CD4-positive, alpha-beta T cell treated with Interferon alpha-2 for 1 hour (primary cell): Measurements from ENCODE around the gene SLC39A2.
A peak's percentile ranks its signal among the peaks of the same experiment; 100 is the strongest.
"Not testable (repeated sequence)": the region's sequence is repeated elsewhere in the genome, so short reads cannot be mapped to it uniquely, and the experiment has no call there.

Experiments used
- DNase-seq, 2 donors: peaks; one replicate each; pipeline ENCODE4 v3.0.0-alpha.2; 2020 to 2022

SLC39A2 gene

GRCh38 chr14:20997564-20997963 is 1.5 kb upstream of the SLC39A2 start:
- no peak for DNase-seq

DNA sequence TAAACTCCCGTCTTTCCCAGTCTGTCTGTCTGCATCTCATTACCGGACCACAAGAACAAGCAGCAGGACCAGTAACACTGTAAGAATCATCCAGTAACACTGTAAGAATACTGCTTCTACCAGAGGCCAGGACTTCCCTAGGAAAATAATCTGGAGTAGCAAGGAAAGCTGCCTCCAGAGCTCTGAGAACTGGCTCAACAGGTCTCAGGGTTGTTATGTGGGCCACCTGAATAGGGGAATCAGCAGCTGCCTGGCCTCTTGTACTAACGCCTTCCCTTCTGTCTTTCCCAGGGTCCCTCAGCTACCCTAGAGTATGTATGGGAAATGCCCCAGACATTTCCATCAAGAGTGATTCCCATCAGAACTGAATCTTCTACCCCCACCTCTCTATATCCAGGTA is 954 bp upstream of the SLC39A2 start:
- DNase-seq: no peak

- no peak for DNase-seq
Measured at GRCh38 chr14:20999591-20999990, 498 bp downstream of the SLC39A2 start.

DNA sequence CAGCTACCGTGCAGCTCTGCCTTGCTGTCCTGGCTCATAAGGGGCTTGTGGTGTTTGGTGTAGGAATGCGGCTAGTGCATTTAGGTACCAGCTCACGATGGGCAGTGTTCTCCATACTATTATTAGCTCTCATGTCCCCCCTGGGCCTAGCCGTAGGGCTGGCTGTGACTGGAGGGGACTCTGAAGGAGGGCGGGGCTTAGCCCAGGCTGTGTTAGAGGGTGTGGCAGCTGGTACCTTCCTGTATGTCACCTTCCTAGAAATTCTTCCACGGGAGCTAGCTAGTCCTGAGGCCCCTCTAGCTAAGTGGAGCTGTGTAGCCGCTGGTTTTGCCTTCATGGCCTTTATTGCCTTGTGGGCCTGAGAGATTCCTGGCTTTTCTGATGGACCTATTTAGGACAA is 2.1 kb downstream of the SLC39A2 start:
- no peak for DNase-seq

DNA sequence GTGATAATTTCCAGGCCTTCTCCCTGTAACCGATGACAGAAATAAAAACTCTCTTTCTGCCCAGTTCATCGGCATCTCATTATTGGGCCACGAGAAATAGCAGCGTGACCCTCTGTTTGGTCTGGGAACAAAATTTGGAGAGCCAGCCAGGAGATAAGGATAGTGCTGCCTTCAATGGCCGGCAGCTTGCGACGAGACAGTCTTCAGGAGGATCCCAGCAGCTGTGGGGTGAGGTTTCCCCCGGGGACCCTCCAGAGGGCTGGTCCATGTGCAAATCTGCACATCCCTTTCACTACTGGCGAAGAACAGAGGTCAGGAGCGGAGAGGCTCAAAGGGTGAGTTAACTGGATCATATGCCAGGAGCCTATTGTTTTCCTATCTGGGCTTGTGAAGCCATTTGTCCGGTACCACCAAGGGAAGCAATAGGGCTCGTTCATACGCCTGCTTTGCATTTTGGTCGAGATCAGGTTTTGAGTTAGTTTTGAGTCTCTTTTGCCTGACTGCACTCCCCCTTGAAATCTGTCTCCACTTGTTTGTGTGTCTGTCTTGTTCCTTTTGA is 4.8 kb downstream of the SLC39A2 start:
- DNase-seq: no peak

DNA sequence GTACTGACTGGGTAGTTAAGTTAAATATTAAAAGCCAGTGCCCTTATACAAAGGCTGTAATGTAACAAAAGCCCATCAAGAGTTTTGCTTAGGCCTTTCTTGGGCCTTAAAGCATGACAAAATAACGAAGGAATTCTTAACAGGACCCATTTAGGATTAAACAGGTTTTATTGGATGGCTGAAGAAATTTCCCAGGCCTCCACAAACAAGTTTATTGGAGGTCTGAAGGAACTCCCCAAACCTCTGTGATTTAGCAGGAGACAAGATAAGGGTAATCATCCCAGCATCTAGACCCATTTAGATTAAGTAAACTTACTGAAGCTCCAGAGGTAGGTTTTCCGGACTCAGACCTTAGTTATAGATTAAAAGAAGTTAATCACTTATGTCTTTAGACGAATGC is 10.6 kb downstream of the SLC39A2 start:
- DNase-seq: not testable (repeated sequence)

- DNase-seq: no peak
Measured at GRCh38 chr14:21011136-21011535, 12.0 kb downstream of the SLC39A2 start.

DNA sequence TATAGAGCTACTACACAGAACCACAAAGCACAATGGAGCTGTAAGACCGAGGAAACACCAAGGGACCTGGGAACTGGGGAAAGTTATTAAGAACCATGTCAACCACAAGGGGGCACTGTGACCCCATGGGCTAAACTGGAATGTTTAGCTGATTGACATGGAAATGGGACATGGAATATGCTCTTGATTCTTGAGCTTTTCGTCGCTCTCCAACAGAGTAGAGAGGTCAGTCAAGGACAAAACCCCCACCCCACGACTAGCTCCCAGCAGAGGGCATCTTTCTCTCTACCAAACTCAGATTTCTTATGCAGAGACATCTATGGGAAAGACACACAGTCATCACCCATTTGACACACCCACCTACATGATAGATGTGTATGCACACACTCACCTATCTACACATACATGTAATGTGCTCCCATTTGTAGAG is 15.7 kb downstream of the SLC39A2 start:
- peak; percentile 73 to 85 for DNase-seq

DNA sequence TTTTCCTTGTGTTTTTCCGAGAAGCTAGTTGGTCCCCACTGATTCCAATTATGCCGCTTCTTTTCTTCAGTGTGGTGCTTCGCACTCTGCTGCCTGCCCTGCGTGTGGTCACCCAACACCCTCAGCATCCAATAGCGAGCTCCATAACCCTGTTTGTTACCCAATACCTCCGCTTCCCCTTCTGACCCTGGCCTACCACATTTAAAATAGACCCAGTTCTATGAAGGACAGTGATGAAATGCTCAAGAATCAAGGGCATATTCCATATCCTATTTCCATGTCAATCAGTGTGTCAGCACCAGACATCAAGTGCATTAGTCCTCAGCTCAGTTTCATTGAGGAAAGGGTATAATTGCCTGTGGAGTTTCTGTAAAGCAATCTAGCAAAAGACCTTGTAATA is 16.2 kb downstream of the SLC39A2 start:
- no peak for DNase-seq

- no peak for DNase-seq
Measured at GRCh38 chr14:21016413-21017190, 17.5 kb downstream of the SLC39A2 start.

DNA sequence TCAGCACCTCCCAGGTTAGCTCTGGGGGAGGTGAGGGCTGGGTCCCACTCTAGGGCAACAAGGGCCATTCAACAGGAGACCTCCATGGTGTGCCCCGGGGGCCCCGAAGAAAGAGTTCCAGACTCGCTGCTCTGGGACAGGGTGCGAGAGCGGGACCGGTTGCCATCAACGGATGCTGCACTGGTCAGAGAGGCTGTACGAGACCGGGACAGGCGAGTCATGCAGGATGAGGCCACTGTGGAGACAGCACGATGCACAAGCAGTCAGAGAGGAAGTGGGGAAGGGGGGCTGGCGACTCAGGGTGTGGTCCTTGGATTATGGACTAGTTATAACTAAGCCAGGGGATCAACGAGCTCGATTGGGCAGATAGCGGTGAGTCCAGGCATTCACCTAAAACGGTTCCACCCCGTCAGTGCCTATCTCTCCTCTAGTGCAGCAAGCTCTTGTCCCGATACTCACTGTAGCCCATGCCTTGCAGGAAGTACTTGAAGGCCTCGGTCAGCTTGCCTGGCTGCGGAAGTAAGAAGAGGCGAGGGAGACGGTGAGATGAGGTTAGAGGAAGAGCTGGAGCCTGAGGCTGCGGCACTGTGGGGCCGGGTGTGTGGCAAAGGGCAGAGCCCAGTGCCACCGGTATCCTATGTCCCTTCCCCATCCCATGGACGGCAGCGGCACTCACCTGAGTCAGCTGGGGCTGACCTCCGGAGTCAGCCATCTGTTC is 18.6 kb downstream of the SLC39A2 start:
- DNase-seq: no peak

- no peak for DNase-seq
Measured at GRCh38 chr14:21018286-21018685, 19.2 kb downstream of the SLC39A2 start.

- no peak for DNase-seq
Measured at GRCh38 chr14:21018781-21019180, 19.7 kb downstream of the SLC39A2 start.

- no peak for DNase-seq
Measured at GRCh38 chr14:21019366-21019765, 20.3 kb downstream of the SLC39A2 start.

GRCh38 chr14:21020977-21021545 is 22.0 kb downstream of the SLC39A2 start:
- no peak for DNase-seq

DNA sequence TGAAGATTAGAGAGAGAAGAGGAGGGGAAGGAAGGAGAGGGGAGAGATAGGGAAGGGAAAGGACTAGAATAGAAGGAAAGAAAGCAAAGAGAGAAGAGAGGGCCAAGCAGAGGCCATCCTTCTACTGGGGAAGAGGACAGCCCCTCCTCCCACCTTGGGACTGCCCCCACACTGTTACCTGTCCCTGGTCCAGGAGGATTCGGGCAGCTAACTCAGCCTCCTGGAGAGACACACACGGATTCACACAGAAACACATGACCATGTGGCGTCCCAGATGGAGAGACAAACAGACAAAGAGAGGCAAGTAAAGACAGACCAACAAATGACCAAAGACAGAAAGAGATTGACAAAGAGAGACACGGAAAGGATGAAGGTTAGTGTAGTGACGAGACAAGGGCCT is 23.6 kb downstream of the SLC39A2 start:
- no peak for DNase-seq

DNA sequence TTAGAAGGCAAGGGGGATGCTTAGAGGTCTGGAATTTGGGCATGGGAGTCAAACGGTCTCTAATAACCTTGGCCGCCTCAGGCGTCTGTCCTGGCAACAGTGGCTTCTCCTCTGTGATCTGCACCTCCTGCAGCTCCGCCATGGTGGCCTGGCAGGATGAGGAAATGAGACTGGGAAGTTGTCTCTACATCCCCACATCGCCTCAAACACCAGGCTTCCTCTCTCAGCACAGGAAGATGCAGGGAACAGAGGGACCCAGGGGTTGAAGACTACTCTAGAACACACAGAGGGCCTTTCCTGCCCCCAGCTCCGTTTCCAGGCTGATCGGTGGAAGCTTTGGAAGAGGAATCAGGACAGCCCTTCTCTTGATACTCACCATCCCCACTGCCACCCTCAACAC is 24.1 kb downstream of the SLC39A2 start:
- no peak for DNase-seq

DNA sequence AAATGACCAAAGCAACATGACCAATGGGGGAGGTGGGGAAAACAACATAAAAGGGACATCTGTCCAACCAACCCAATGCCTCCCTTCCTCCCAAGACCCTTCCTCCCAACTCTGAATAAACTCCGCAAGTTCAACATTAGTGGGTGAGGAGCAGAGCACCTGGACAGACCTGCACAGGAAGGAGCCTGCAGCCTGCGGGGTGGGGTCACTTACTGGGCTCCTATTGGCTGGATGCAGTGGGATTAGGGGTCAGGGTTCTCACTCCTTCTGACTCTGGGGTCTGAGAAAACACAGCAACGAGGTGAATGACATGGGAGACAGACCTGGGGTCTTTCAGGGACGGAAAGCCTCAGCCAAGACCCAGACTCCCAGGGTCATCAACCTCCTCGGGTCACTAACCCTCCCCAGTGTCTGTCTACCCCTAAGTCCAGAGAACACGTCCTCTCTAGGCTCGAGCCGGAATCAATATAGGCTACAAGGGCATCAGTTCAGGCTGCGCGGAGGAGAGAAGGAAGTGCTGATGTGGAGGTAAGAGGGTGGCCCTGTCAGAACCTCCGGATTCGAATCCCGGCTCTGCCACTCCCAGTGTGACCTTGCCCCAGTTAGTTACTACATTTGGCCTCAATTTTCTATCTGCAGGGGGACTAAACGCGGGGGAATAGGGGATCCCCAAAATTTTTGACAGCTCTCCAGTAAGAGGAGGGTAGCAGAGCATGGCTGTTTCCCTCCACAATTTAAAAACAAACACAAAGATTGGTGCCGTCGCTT is 24.9 kb downstream of the SLC39A2 start:
- DNase-seq: peak in 1 of 2 donors; percentile 27

- peak; percentile 78 to 86 for DNase-seq
Measured at GRCh38 chr14:21024585-21025370, 25.7 kb downstream of the SLC39A2 start, which contains the start of gene NDRG2. Gene NDRG2, minus strand, starts transcription at chr14:21025061. Its CDS starts 1,746 bp downstream, at chr14:21023315.

DNA sequence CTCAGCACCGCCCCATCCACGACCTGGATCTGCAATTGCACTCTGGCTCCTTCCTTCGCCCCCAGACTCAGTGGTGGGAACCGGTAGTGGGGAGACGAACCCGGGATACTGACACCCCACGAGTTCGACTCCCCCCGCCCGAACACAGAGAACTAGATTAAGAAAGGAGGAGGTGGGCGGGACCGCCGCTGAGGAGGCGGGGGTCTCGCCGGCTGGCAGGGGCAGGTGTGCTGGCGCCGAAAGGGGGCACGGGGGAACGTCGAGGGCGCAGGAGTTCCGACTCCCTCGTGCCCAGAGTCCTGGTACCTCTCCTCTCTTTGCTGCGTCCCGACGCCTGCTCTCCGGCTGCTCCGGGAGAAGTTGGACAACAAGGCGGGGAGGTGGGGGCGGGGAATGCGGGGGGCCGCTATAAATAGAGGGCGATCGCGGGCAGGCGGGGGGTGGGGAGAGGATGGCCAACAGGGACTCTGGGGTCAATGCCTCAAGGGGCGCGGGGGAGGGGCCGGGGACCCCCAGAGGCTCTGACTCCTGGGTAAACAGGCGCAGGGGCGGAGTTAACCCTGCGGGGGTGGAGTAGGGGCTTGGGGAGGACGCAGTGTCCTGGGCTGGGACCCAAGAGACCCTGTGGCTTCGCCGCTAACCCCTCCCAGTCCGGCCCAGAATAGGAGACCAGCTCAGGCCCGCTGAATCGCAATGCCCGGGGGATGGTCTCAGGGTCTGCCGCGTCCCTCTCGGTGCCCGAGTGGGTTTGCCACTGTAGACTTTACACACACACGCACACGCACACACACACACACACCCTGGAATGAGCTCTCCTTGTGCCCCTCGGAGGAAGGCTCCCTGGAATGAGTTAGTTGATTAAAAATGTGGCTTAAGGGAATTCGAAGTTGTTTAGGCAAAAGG is 26.5 kb downstream of the SLC39A2 start:
- DNase-seq: no peak
